SK-N-SH (cell line): Measurements from ENCODE around the gene PELI1. TPM values are rescaled to one million over a fixed set of nuclear protein-coding genes. Genes with fewer than 3 reads are reported as not detected.
A peak's percentile ranks its signal among the peaks of the same experiment; 100 is the strongest.
"Not testable (repeated sequence)": the region's sequence is repeated elsewhere in the genome, so short reads cannot be mapped to it uniquely, and the experiment has no call there.

Experiments used
- CTCF ChIA-PET: fragments of 300-600, 350-600 bp; formaldehyde crosslinking; extraction: SDS; loops from one replicate; lab custom pipeline; 2021; lab: Yijun Ruan, JAX
- POLR2A ChIA-PET: fragments of 350-600 bp; sonication (Branson Sonifier 250); formaldehyde crosslinking; extraction: SDS; loops from one replicate; lab custom pipeline; 2020; ENCODE audit warnings: antibody characterized with exemption, inconsistent platforms; lab: Yijun Ruan, JAX
- DNase-seq: peaks from one replicate; pipeline ENCODE4 v3.0.0; 2012
- H2AFZ ChIP-seq: fragments of 200-600 bp; sonication (generic); 2 replicates; pipeline ENCODE4 v1.8.1; 2016; ENCODE audit warnings: antibody characterized with exemption, mild to moderate bottlenecking, low read depth
- H3F3A ChIP-seq: fragments of 200-600 bp; sonication (generic); replicated peaks from 2 replicates; pipeline ENCODE3; 2016; ENCODE audit warnings: antibody characterized with exemption, mild to moderate bottlenecking; ENCODE audit not compliant: insufficient read depth
- H3K27ac ChIP-seq, 2 experiments: fragments of 200-500 bp in 1 of 2; fragments of 200-600 bp in 1 of 2; sonication (Bioruptor generic) in 1 of 2; sonication (generic), shearing (Covaris generic) in 1 of 2; 2 replicates each; pipeline versions ENCODE4 v1.5.1 to v1.6.1; 2014 to 2016; ENCODE audit warnings: low read depth in 2 of 2, inconsistent platforms in 1 of 2, low read length in 1 of 2, mild to moderate bottlenecking in 1 of 2, mixed read lengths in 1 of 2
- H3K27me3 ChIP-seq: fragments of 200-600 bp; sonication (generic), shearing (Covaris generic); 2 replicates; pipeline ENCODE4 v1.6.1; 2016; ENCODE audit warnings: mixed run types; ENCODE audit not compliant: insufficient read depth
- H3K36me3 ChIP-seq, 2 experiments: fragments of 200-500 bp in 1 of 2; fragments of 200-600 bp in 1 of 2; sonication (Bioruptor generic) in 1 of 2; sonication (generic) in 1 of 2; replicated peaks in 1 of 2; 2 replicates each; pipeline versions ENCODE3 to v1.5.1; 2014 to 2016; ENCODE audit warnings: low read length in 1 of 2, mild to moderate bottlenecking in 1 of 2; ENCODE audit not compliant: insufficient read depth in 2 of 2, control insufficient read depth in 1 of 2
- H3K4me1 ChIP-seq, 2 experiments: fragments of 200-500 bp in 1 of 2; fragments of 200-600 bp in 1 of 2; sonication (Bioruptor generic) in 1 of 2; sonication (generic), shearing (Covaris generic) in 1 of 2; 2 replicates each; pipeline versions ENCODE4 v1.5.1 to v1.6.1; 2014 to 2016; ENCODE audit warnings: low read depth in 1 of 2, low read length in 1 of 2, mixed run types in 1 of 2; ENCODE audit not compliant: insufficient read depth in 2 of 2, control insufficient read depth in 1 of 2
- H3K4me2 ChIP-seq: fragments of 200-600 bp; sonication (generic), shearing (Covaris generic); 2 replicates; pipeline ENCODE4 v1.6.1; 2017; ENCODE audit warnings: mixed run types
- H3K4me3 ChIP-seq, 2 experiments: fragments of 200-500 bp in 1 of 2; fragments of 200-600 bp in 1 of 2; sonication (Bioruptor generic) in 1 of 2; sonication (generic), shearing (Covaris generic) in 1 of 2; 2 replicates each; pipeline versions ENCODE4 v1.5.1 to v1.8.1; 2014 to 2016; ENCODE audit warnings: low read depth in 2 of 2, inconsistent platforms in 1 of 2, low read length in 1 of 2, mild to moderate bottlenecking in 1 of 2, mixed read lengths in 1 of 2, moderate library complexity in 1 of 2
- H3K79me2 ChIP-seq: fragments of 200-600 bp; sonication (generic); 2 replicates; pipeline ENCODE4 v1.8.1; 2017; ENCODE audit warnings: mild to moderate bottlenecking; ENCODE audit not compliant: insufficient read depth
- H3K9ac ChIP-seq: fragments of 200-600 bp; sonication (generic); 2 replicates; pipeline ENCODE4 v1.6.1; 2017; ENCODE audit warnings: mixed run types
- H3K9me2 ChIP-seq: fragments of 200-600 bp; sonication (generic); 2 replicates; pipeline ENCODE4 v1.6.1; 2017; ENCODE audit warnings: mixed run types
- H3K9me3 ChIP-seq: fragments of 200-600 bp; sonication (generic); 2 replicates; pipeline ENCODE4 v1.6.1; 2017; ENCODE audit warnings: mixed run types, mild to moderate bottlenecking, moderate library complexity
- H4K20me1 ChIP-seq: fragments of 200-600 bp; sonication (generic); 2 replicates; pipeline ENCODE4 v1.6.1; 2017; ENCODE audit warnings: mild to moderate bottlenecking, mixed run types; ENCODE audit not compliant: insufficient read depth
- CTCF ChIP-seq: fragments of 200-600 bp; sonication (generic); IDR thresholded peaks from 2 replicates; pipeline ENCODE4 v1.6.1; 2017; ENCODE audit warnings: antibody characterized with exemption, mild to moderate bottlenecking, moderate library complexity
- EP300 ChIP-seq, 2 experiments: IDR thresholded peaks; 2 replicates each; pipeline versions ENCODE4 v1.4.0 to v1.6.1; 2012; ENCODE audit warnings: borderline replicate concordance in 1 of 2, low read depth in 1 of 2, low read length in 1 of 2
- FOSL2 ChIP-seq: IDR thresholded peaks from 2 replicates; pipeline ENCODE4 v1.4.0; 2012; ENCODE audit warnings: low read depth, mild to moderate bottlenecking, moderate library complexity, borderline replicate concordance
- FOXM1 ChIP-seq: IDR thresholded peaks from 2 replicates; pipeline ENCODE4 v1.4.0; 2012; ENCODE audit warnings: low read depth, mild to moderate bottlenecking
- GABPA ChIP-seq: IDR thresholded peaks from 2 replicates; pipeline ENCODE4 v1.4.0; 2012; ENCODE audit warnings: low read depth, mild to moderate bottlenecking
- GATA2 ChIP-seq: sonication (generic); formaldehyde crosslinking; IDR thresholded peaks from 2 replicates; pipeline ENCODE4 v1.5.0; 2020; ENCODE audit warnings: mild to moderate bottlenecking, missing genetic modification reagents
- JUND ChIP-seq: IDR thresholded peaks from 2 replicates; pipeline ENCODE4 v1.4.0; 2012
- MAX ChIP-seq: IDR thresholded peaks from 2 replicates; pipeline ENCODE4 v1.4.0; 2012; ENCODE audit warnings: low read depth
- MXI1 ChIP-seq: IDR thresholded peaks from 2 replicates; pipeline ENCODE4 v1.6.1; 2012; ENCODE audit warnings: mild to moderate bottlenecking, low read depth, low read length, improper control_type of control experiment
- NFIC ChIP-seq: IDR thresholded peaks from 2 replicates; pipeline ENCODE4 v1.4.0; 2012; ENCODE audit warnings: borderline replicate concordance
- NRF1 ChIP-seq: IDR thresholded peaks from 2 replicates; pipeline ENCODE4 v1.6.1; 2012; ENCODE audit warnings: low read depth, mild to moderate bottlenecking, low read length
- PBX3 ChIP-seq: IDR thresholded peaks from 2 replicates; pipeline ENCODE4; 2012
- POLR2AphosphoS5 ChIP-seq: IDR thresholded peaks from 2 replicates; pipeline ENCODE4 v1.6.1; 2012; ENCODE audit warnings: low read depth, low read length
- RCOR1 ChIP-seq: fragments of 150-350 bp; IDR thresholded peaks from 2 replicates; pipeline ENCODE4 v1.6.1; 2017; ENCODE audit warnings: antibody characterized with exemption, low read length
- REST ChIP-seq: IDR thresholded peaks from 2 replicates; pipeline ENCODE4 v1.6.1; 2012; ENCODE audit warnings: mild to moderate bottlenecking, low read depth, low read length, moderate library complexity
- RXRA ChIP-seq: IDR thresholded peaks from 2 replicates; pipeline ENCODE4 v1.4.0; 2012; ENCODE audit warnings: low read depth, mild to moderate bottlenecking, borderline replicate concordance
- SMC3 ChIP-seq: IDR thresholded peaks from 2 replicates; pipeline ENCODE4 v1.6.1; 2012; ENCODE audit warnings: low read depth, low read length, improper control_type of control experiment
- TCF12 ChIP-seq: IDR thresholded peaks from 2 replicates; pipeline ENCODE4 v1.4.0; 2012
- TEAD4 ChIP-seq: IDR thresholded peaks from 2 replicates; pipeline ENCODE4 v1.4.0; 2012; ENCODE audit warnings: mild to moderate bottlenecking, borderline replicate concordance; ENCODE audit not compliant: insufficient read depth
- USF1 ChIP-seq: IDR thresholded peaks from 2 replicates; pipeline ENCODE4 v1.4.0; 2012; ENCODE audit warnings: low read depth, borderline replicate concordance
- YY1 ChIP-seq: IDR thresholded peaks from 2 replicates; pipeline ENCODE4 v1.4.0; 2012; ENCODE audit warnings: low read depth, mild to moderate bottlenecking
- WGBS: methylation state at CpG from one replicate; pipeline ENCODE4 v1.1.6; 2017; ENCODE audit warnings: low lambda C conversion rate; 5-methylcytosine and 5-hydroxymethylcytosine counted together
- polyA plus RNA-seq, 3 experiments: library from polyadenylated mRNA; depleted of rRNA; stranded (reverse); fragments of >200 nt; gene quantifications; 2 replicates each; pipeline ENCODE4 v1.2.3, GENCODE V29; 2012

PELI1 gene
- polyA plus RNA-seq, 1 of the 3 experiments (the other 2 are of a cell fraction), result 4.2 TPM

- H3K36me3 ChIP-seq, result peaks cover 18 to 23% of the 10 kb centered on the region in 2 experiments
- 0 out of 4 replicates have a peak overlapping the region, but pooled peaks of 1 of the 2 experiments have one; percentile 76 for H3K27ac ChIP-seq
- DNase-seq, H4K20me1 ChIP-seq, H3K4me3 ChIP-seq, H3K9me2 ChIP-seq, H3K9me3 ChIP-seq, H3K9ac ChIP-seq, H3K27me3 ChIP-seq, POLR2A ChIA-PET, H2AFZ ChIP-seq, H3K79me2 ChIP-seq, H3K4me2 ChIP-seq: not testable (repeated sequence)
- peaks cover 30% of the 10 kb centered on the region for H3F3A ChIP-seq
- 87% methylated on average over 7 of the region's 7 CpGs for WGBS
- CTCF ChIA-PET, result interaction anchor here (1.5 kb wide), 1 partner anchor 228 kb away, joined by 3 read pairs; no protein-coding TSS in a partner anchor
- H3K4me1 ChIP-seq, result peaks cover 5 to 22% of the 10 kb centered on the region in 2 experiments; a peak in 3 of 4 replicates
Observed at GRCh38 chr2:64102736-64103135, 41.5 kb downstream of the PELI1 start.

- H3F3A ChIP-seq, result peaks cover 25% of the 10 kb centered on the region
- peaks cover 5 to 22% of the 10 kb centered on the region in 2 experiments; a peak in 3 of 4 replicates for H3K4me1 ChIP-seq
- peaks cover 5% of the 10 kb centered on the region; the same call in 1 of the 2 replicates for H3K79me2 ChIP-seq
- DNase-seq, result no peak
- H3K9ac ChIP-seq, result peak overlapping the region; percentile 24; the same call in 1 of the 2 replicates
- H3K27me3 ChIP-seq, result no peaks in the 10 kb centered on the region
- no peaks in the 10 kb centered on the region; the same call in 1 of the 2 replicates for H3K9me3 ChIP-seq
- H4K20me1 ChIP-seq, result no peaks in the 10 kb centered on the region
- H3K36me3 ChIP-seq, result peaks cover 31 to 37% of the 10 kb centered on the region in 2 experiments
- peak overlapping the region; percentile 58 to 76 for H3K27ac ChIP-seq
- H2AFZ ChIP-seq, result no peak overlapping the region
- ChIA-PET POLR2A (no interaction called here), CTCF (no interaction called here)
- H3K4me3 ChIP-seq, result no peak overlapping the region
- peak overlapping the region; percentile 41 for H3K4me2 ChIP-seq
- no peaks in the 10 kb centered on the region for H3K9me2 ChIP-seq
- no peak for TF ChIP-seq USF1
- TF ChIP-seq TEAD4, result peak; percentile 39; the same call in 1 of the 2 replicates
- no peak for TF ChIP-seq RCOR1
- TF ChIP-seq GABPA, result no peak
- peak; percentile 52; the same call in 1 of the 2 replicates for TF ChIP-seq FOSL2
- peak in 1 of 2 experiments; percentile 59; a peak in 1 of 4 replicates for TF ChIP-seq EP300 (IDR thresholded peaks at IDR 0.05; ENCODE audit: borderline replicate concordance in 1 of 2, low read depth in 1 of 2, low read length in 1 of 2)
- peak; percentile 58; the same call in 1 of the 2 replicates for TF ChIP-seq NFIC
- TF ChIP-seq PBX3, result peak; percentile 35
- no peak for TF ChIP-seq NRF1
- no peak for TF ChIP-seq GATA2 (CRISPR knock-in tag)
- TF ChIP-seq TCF12, result peak; percentile 85
- TF ChIP-seq REST, result no peak
- TF ChIP-seq JUND, result peak; percentile 59
- no peak for TF ChIP-seq CTCF
- no peak for TF ChIP-seq MXI1
- no peak for TF ChIP-seq MAX
- no peak for TF ChIP-seq YY1
- TF ChIP-seq POLR2AphosphoS5, result no peak
- peak; percentile 42; the same call in 1 of the 2 replicates for TF ChIP-seq FOXM1
- no peak for TF ChIP-seq SMC3
- TF ChIP-seq RXRA, result 0 out of 2 replicates have a peak, but pooled peaks have one; percentile 25
Observed at GRCh38 chr2:64101141-64101591, 43.1 kb downstream of the PELI1 start.
